GM21529 (cell line): Measurements from ENCODE around the gene ARHGAP4.

Experiments used
- ATAC-seq: cut with Tn5 transposase; IDR thresholded peaks from one replicate; pipeline ENCODE4 v1.9.1; 2021; ENCODE audit not compliant: unreplicated experiment

ARHGAP4 gene

DNA sequence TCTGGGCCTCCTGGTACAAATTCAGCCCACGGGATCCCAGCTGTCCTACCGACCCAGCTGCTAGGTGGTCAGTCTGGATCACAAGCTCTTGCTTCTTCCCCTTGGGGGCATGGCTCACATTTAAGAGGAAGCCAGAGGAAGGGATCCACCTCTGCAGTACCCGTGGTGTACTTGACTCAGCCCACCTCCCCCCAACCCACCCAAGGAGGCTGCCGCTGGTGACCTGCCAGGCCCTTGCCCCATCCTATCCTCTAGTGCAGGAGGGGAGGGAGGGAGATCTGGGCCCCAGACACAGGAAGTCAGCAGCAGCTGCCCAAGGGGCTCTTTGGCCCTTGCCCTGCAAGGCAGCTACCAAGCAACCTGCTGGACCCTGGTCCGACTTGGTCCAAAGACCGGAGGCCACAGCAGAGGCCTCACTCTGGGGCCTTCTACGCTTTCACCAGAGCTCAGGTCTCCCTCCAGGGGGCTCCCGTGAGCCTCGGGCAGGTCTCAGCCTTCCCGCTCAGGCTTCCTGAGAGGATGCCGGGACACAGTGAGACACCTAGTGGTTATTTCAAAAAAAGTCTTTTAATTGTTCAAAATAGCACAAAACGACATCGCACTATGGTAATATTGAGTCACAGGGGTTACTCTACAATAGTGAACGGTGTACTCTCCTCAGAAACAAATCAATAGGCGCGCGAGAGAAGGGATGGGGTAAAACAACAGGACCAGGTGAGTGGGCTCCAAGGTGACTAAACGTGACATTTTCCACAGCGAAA, 21.1 kb upstream of the ARHGAP4 start:
- ATAC-seq = peak; percentile 84

- no peak for ATAC-seq
Measured at GRCh38 chrX:153945956-153946943, 20.2 kb upstream of the ARHGAP4 start.

GRCh38 chrX:153944800-153945150, 18.7 kb upstream of the ARHGAP4 start:
- no peak for ATAC-seq

- ATAC-seq = no peak
Measured at GRCh38 chrX:153944140-153944799, 18.2 kb upstream of the ARHGAP4 start, which contains the start of gene RENBP. RENBP (minus strand) TSS chrX:153944643; CDS start chrX:153944610, 33 bp downstream.

DNA sequence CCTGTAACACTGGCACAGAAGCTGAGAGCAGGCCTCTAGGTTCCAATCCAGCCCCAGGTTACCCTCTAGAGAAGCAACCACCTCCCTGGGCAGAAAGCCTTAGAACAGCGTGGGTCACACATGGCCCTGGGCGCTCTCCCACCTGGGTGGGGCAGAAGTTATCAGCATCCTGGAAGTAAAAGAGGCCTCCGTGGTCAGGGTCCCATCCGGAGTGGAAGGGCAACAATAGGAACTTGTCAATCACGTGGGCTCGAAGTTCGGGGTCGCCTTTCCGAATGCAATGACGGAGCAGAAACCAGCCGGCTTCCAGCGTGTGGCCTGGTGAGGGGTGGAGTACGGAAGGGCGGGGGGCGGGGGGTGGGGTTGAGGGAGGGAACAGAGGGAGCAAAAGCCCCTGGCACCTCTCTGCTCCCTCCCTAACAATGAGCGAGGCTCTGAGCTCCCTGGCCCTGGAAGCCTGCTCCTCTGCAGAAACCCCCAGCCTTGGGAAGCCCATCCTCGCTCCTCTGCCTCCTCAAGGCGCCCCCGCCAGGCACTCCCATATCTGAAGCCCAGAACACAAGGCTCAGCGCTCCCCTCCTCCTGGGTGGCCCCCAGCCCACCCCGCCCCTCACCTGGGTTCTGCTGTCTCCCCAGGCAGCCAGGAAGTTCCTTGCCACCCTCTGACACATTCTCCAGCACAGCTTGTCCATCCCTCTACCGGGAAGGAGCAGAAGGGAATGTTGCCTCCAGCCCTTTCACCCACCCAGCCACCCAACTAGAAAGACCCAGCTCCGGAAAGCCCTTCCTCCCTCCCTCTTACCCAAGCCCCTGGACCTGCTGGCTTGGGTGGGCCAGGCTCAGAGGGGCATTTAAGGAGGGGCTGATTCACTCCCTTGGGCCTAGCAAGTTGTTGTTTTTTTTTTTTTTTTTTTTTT, 15.5 kb upstream of the ARHGAP4 start:
- ATAC-seq = no peak

GRCh38 chrX:153939573-153939972, 13.5 kb upstream of the ARHGAP4 start:
- no peak for ATAC-seq

DNA sequence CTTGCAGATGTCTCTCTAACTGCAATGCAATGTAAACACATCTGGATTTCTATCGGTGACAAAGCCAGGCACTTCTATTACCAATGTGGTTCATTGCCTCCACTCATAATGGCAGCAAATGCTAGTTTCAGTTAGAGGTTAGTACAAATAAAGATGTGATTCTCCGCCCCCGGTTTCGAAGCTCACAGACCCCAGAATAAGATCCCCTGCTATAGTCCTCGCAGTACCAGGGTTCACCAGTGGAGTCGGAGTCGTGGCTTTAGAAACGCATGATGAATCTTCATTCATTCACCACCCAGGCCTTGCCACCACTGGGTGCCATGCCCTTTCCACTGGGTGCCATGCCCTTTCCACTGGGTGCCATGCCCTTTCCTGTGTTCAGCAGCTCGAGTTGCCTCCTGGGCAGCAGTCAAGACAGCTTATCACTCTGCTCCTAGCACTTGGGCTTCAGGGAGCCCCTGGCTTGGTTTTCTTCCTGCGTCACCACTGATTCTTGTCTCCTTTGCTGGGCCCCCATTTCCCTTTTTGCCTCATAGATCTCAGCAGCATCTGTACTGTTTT, 12.2 kb upstream of the ARHGAP4 start:
- no peak for ATAC-seq

GRCh38 chrX:153937056-153937455, 11.0 kb upstream of the ARHGAP4 start:
- ATAC-seq = no peak

- ATAC-seq = peak; percentile 17
Measured at GRCh38 chrX:153935326-153935851, 9.3 kb upstream of the ARHGAP4 start.

- ATAC-seq = peak; percentile 92
Measured at GRCh38 chrX:153934762-153935325, 8.8 kb upstream of the ARHGAP4 start, which contains the start of gene NAA10. NAA10 (minus strand) TSS chrX:153935037; CDS start chrX:153934904, 133 bp downstream.

- peak; percentile 24 for ATAC-seq
Measured at GRCh38 chrX:153934148-153934761, 8.2 kb upstream of the ARHGAP4 start.

DNA sequence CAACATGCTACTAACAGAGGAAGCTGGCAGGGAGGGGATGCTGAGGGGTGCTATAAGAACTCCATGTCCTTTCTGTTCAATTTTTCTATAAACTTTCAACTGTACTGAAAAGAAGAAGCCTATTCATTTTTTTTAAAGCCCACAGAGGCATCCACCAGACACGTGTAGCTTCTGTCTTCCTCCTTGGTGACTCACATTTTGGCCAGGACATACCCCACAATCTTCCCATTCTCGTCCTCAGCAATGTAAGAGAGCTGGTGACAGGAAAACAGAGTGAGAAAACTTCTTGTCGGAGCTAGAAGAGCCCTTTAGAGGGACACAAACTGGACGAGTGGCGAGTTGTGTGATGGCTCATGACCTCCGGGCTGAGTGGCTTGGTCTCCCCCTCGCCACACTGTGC, 7.7 kb upstream of the ARHGAP4 start:
- no peak for ATAC-seq

DNA sequence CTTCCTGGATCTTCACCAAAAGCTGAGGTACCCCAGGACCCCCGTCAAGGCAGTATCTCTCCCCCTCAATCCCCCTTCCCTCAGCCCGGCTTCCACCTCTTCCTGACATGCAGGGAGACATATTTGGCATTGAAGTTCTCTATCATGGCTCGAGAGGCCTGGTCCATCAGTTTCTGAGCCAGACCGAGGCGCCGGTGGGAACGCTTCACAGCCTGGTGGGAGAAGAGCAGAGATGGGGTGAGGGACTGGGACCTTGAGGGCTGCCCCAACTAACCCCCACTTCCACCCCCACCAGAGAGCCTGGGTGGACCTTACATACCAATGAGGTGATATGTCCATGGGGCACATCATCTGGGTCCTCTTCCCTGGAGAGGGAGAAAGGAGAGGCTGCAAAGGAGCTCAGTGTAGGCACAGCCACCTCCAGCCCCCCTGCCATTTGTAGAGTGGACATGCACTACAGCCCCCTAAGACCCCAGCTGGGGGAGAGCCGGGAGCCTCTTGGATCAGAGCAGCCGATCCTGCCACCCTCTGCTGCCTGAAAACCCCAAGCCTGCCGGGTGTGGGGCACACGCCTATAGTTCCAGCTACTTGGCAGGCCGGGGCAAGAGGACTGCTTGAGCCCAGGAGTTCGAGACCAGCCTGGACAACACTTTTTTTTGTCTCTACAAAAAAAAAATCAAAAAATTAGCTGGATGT, 6.3 kb upstream of the ARHGAP4 start:
- ATAC-seq = no peak

GRCh38 chrX:153931748-153932147, 5.7 kb upstream of the ARHGAP4 start:
- ATAC-seq = no peak

DNA sequence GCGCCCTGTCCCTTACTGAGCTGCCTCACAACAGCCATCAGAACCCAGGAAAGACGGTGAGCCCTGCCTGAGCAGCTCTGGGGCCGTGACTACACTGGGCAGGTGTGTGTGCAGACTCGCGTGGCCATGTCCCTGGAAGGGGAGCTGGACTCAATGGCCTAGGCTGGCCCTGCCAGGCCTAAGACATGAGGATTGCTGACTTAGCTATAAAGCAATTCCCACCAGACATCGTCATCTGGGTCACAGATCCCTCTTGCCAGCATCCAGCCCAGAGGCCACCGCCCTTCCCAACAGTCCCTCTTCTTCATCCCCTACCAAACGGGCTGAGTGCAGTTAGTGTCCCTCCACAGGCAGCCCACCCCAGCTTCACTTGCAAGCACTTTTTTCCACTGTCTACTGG, 5.1 kb upstream of the ARHGAP4 start:
- no peak for ATAC-seq

DNA sequence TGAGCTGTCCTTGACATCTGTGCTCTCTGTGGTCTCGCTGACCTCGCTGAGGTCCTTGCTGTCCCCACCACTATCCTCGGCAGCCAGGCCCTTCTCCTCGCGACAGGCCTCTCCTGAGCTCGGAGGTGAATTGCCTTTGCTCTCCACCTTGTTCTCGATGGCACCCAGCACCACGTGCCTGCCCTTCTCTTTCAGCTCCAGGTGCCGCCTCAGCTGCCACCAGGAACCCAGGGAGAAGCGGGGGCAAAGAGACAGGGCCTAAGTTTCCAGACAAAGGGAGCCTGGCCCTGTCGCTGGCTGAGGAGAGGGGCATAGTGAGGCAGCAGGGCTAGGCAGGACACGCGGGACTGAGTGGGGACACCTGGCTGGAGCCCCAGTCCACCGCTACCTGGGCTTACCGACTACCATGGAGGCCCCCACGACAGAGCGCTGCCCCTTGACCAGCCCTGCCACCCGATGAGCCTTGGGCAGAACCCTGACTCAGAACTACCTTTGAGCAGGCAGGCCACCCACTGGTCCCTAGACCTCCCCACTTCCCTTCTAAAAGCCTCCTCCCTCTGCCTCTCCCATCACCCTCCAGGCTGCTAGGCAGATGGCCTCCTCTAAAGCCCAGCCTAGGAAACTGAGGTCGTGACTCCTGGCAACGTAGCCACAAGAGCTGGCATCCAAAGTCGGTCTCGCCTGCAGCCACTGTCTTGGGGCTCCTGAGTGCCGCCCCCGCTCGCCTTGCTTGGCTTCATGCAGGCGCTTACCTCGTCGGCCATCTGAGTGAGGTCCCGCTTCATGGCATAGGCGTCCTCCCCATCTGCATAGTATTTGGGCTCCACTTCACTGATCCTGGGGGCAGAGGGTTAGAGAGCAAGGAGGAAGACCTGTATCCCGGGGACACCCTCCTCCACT, 4.2 kb upstream of the ARHGAP4 start:
- no peak for ATAC-seq

DNA sequence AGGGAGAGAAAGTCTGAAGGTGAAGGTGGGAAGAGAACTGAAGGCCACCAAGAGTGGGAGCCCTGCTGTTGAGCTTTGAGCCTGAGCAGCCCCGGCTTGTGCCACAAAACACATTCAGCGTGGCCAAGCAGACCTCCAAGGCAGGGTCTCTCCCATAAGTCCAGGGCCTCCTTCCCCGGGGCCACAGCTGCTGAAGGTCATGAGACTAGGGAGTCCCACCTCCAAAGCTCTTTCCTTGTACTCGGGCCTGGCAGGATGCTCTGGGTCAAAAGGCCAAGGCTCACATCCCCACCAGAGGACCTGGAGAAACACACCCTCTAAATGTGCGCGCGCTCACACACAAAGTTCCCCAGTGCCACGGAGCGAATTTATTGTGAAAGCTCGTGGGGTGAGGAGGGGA, 3.5 kb upstream of the ARHGAP4 start:
- no peak for ATAC-seq
